Central memory CD8-positive, alpha-beta T cell (primary cell): Measurements from ENCODE around the gene NRGN.

ENCODE experiments used
- ATAC-seq: fragments of 150-1000 bp; cut with Tn5 transposase; replicated peaks from 2 replicates; pipeline ENCODE4 v1.10.0; 2022; ENCODE audit warnings: mild to moderate bottlenecking, moderate FRiP score, moderate number of reproducible peaks; ENCODE audit not compliant: poor library complexity, severe bottlenecking; ENCODE audit errors: extremely low read depth
- DNase-seq, 2 donors: peaks; one replicate each; pipeline ENCODE4 v3.0.0; 2021; ENCODE audit warnings: low spot score in 2 of 2
- H3K27ac Mint-ChIP-seq: one replicate; pipeline ENCODE4 v1.8.0; 2022; ENCODE audit warnings: low read depth, mild to moderate bottlenecking, moderate library complexity, mixed read lengths
- H3K27me3 Mint-ChIP-seq: one replicate; pipeline ENCODE4 v1.8.0; 2022; ENCODE audit warnings: mixed read lengths
- H3K36me3 Mint-ChIP-seq: one replicate; pipeline ENCODE4 v1.8.0; 2022; ENCODE audit warnings: mild to moderate bottlenecking, moderate library complexity, mixed read lengths; ENCODE audit not compliant: insufficient read depth
- H3K4me1 Mint-ChIP-seq: one replicate; pipeline ENCODE4 v1.8.0; 2022; ENCODE audit warnings: mixed read lengths
- H3K4me3 Mint-ChIP-seq: one replicate; pipeline ENCODE4 v1.8.0; 2022; ENCODE audit warnings: mild to moderate bottlenecking, moderate library complexity, mixed read lengths
- H3K9me3 Mint-ChIP-seq: one replicate; pipeline ENCODE4 v1.8.0; 2022; ENCODE audit warnings: mixed read lengths

The NRGN gene

DNA sequence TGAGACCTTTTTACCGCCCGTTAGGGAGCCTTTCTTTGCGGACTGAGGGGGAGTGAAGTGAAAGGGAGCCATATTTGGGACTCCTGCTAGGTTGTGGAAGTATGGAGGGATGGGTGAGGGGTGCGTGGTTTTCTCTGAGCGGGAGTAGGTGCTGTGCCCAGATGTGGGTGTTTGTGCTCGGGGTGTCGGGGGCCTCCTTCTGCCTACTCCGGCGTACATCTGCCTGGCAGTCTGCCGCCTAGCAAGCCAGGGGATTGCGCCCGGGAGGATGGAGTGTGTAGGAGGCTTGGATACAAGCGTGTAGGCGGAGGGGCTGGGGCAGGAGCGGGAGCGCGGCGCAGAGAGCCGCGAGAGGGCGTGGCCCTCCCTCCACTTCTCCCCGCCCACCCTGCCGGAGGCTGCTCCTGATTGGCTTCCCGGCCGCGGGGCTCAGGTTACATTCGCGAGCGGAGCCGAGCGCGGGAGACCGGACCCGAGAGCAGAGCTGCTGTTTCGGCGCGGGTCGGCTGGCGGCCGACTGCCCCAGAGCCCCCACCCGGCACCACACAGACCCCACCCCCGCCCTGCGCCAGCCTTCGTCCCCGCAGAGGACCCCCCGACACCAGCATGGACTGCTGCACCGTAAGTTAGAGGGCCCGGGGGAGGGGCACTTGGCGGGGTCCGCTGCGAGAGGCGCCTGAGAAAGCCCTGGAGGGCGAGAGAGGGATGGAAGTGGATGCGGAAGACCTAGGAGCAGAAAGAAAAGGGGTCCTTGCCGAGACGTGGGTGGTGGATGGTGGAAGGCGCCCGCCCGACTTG, at the start of gene NRGN:
Gene NRGN, plus strand, starts transcription at position 464 of the 798 bp plus-strand sequence. Its CDS starts 143 bp downstream, at position 607.
- H3K4me3 Mint-ChIP-seq = peak within 1 kb of the TSS; percentile 84
- ATAC-seq (peak; percentile 86), DNase-seq (peak; percentile 57 to 61)
- H3K36me3 Mint-ChIP-seq = no peaks in the 10 kb centered on the region
- H3K27me3 Mint-ChIP-seq = peaks cover 41% of the 10 kb centered on the region
- peaks cover 21% of the 10 kb centered on the region for H3K4me1 Mint-ChIP-seq
- H3K9me3 Mint-ChIP-seq = no peaks in the 10 kb centered on the region
- peak within 1 kb of the TSS; percentile 23 for H3K27ac Mint-ChIP-seq

DNA sequence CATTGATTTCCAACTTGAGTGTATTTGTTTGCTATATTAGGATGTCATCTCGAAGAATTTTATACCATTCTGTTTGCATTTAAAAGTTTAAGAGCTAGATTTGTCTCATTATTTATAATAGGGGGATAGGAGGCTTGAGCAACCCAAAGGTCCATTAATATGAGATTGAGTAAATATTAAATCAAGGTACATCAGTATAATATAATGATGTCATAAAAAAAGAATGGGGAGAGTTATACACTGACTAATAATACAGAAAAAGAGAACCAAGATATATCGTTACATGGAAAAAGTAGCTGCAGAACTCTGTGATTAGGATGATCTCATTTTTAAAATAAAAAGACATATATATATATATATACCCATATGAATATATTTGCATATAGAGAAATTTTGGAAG, 46.6 kb upstream of the NRGN start:
- no peak overlapping the region for H3K27ac Mint-ChIP-seq
- DNase-seq (no peak), ATAC-seq (no peak)
- no peak overlapping the region for H3K4me3 Mint-ChIP-seq
- H3K9me3 Mint-ChIP-seq = no peaks in the 10 kb centered on the region
- peaks cover 15% of the 10 kb centered on the region for H3K27me3 Mint-ChIP-seq
- no peaks in the 10 kb centered on the region for H3K36me3 Mint-ChIP-seq
- H3K4me1 Mint-ChIP-seq = no peaks in the 10 kb centered on the region

DNA sequence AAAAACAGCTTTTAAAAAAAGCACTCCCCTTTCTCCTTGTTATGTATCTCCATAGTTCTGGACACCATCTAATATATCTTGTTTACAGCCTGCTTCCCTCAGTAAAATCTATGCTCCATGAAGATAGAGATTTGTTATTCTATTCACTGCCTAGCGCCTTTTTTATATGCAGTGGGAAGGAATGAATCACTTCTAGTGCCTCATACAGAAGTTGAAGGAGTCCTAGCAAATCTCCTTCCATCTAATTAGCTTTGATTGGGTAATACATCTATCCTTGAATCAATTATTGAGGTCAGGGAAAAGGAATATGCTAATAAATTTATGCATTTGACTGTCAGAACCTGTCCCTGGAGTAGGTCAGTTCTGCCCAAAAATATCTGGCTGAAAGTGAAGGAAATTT, 40.2 kb upstream of the NRGN start:
- Mint-ChIP-seq H3K4me1 (no peaks in the 10 kb centered on the region), H3K27ac (no peak overlapping the region), H3K4me3 (no peak overlapping the region), H3K27me3 (peaks cover 43% of the 10 kb centered on the region), H3K36me3 (peaks cover 2% of the 10 kb centered on the region), H3K9me3 (no peaks in the 10 kb centered on the region)
- ATAC-seq = no peak
- no peak for DNase-seq

DNA sequence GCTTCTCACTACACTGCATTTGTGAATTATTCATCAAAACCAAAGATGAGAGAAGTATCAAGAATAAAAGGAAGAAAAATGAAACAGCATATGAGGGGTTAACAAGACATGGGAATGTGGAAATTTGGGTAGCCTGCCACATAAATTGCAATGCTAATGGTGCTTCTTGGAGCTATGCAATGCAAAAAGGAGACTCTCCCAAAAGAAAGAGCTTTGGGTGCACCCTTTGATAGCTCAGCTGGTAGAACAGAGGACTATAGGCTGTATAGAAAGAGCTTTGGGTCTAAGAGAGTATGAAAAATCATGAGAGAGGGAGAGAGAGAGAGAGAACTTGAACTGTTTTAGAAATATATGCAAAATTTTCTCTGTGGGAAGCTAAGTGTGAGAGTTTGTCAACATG, 39.7 kb upstream of the NRGN start:
- Mint-ChIP-seq H3K4me1 (no peaks in the 10 kb centered on the region), H3K27ac (no peak overlapping the region), H3K9me3 (no peaks in the 10 kb centered on the region), H3K27me3 (peaks cover 43% of the 10 kb centered on the region), H3K4me3 (no peak overlapping the region), H3K36me3 (peaks cover 2% of the 10 kb centered on the region)
- DNase-seq (no peak), ATAC-seq (no peak)

DNA sequence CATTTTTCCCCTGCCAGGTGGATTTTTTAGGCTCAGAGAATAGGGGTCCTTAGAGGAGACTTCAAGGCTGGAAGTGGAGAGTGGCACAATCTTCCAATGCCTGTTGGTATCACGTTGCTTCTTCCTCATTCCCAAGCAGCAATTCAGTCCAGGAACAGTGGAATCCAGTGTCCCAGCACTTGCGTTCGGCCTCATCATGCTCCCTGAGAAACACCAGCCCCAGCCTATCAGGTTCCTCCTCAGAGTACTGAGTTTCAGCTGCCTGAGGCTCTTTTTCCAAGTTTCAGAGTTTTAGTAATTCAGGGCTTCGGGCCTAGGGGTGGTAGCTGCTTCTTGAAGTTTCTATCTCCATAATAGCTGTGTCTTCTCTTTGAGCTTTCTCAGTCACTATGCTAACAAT, 31.9 kb upstream of the NRGN start:
- ATAC-seq (no peak), DNase-seq (no peak)
- Mint-ChIP-seq H3K36me3 (no peaks in the 10 kb centered on the region), H3K9me3 (no peaks in the 10 kb centered on the region), H3K4me3 (no peak overlapping the region), H3K4me1 (no peaks in the 10 kb centered on the region), H3K27me3 (peaks cover 63% of the 10 kb centered on the region), H3K27ac (no peak overlapping the region)

DNA sequence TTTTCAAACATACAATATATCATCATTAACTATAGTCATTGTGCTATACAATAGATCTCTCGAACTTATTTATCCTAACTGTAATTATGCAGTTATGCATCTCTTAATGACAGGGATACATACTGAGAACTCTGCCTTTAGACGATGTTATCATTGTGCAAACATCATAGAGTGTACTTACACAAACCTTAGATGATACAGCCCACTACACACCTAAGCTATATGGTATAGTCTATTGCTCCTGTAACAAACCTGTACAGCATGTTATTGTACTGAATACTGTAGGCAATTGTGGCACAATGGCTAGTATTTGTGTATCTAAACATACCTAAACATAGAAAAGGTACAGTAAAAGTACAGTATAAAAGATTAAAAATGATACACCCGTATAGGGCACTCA, 27.4 kb upstream of the NRGN start:
- Mint-ChIP-seq H3K4me1 (peaks cover 2% of the 10 kb centered on the region), H3K9me3 (no peaks in the 10 kb centered on the region), H3K27ac (no peak overlapping the region), H3K36me3 (peaks cover 2% of the 10 kb centered on the region), H3K4me3 (no peak overlapping the region), H3K27me3 (peaks cover 82% of the 10 kb centered on the region)
- ATAC-seq (no peak), DNase-seq (no peak)

DNA sequence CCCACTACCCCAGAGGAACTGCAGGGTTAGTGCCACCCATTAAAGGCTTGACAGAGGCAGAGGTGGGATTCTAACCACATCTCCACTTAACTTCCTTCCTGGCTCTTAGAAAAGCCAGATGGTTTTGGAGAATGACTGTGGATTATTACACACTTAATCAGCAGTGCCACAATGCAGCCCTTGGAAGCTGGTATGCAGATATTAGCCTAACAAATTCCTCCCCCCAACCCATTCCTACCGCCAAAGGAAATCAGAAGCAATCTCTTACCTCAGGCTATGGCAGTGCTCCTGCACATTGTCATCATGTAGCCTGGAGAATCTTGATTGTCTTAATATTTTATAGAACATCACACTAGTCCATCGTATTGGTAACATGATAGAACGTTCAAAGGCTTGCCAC, 23.2 kb upstream of the NRGN start:
- no peak overlapping the region for H3K27ac Mint-ChIP-seq
- DNase-seq = no peak
- H3K9me3 Mint-ChIP-seq = no peaks in the 10 kb centered on the region
- no peak overlapping the region for H3K4me3 Mint-ChIP-seq
- H3K27me3 Mint-ChIP-seq = peaks cover 83% of the 10 kb centered on the region
- peaks cover 2% of the 10 kb centered on the region for H3K36me3 Mint-ChIP-seq
- no peak for ATAC-seq
- peaks cover 14% of the 10 kb centered on the region for H3K4me1 Mint-ChIP-seq

DNA sequence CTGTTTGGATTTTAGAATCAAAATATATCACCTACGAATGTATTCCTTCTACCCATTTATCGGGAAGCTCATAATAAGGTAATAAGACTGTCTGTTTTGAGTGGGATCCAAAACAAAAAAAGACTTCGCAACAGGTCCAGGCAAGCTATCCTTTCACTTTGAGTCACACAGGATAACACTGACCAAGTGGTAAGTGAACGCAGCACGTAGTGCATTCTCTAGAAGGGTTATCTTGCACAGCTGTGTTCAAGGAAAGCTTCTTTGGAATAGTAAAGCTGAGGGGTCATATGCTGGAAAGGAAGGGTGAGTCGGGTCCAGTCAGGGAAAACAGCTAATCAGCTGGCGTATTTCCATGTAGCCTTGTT, 22.3 kb upstream of the NRGN start:
- Mint-ChIP-seq H3K27ac (no peak overlapping the region), H3K4me3 (peak overlapping the region; percentile 72), H3K36me3 (peaks cover 2% of the 10 kb centered on the region), H3K27me3 (peaks cover 83% of the 10 kb centered on the region), H3K4me1 (peaks cover 14% of the 10 kb centered on the region), H3K9me3 (no peaks in the 10 kb centered on the region)
- no peak for DNase-seq
- ATAC-seq = no peak

DNA sequence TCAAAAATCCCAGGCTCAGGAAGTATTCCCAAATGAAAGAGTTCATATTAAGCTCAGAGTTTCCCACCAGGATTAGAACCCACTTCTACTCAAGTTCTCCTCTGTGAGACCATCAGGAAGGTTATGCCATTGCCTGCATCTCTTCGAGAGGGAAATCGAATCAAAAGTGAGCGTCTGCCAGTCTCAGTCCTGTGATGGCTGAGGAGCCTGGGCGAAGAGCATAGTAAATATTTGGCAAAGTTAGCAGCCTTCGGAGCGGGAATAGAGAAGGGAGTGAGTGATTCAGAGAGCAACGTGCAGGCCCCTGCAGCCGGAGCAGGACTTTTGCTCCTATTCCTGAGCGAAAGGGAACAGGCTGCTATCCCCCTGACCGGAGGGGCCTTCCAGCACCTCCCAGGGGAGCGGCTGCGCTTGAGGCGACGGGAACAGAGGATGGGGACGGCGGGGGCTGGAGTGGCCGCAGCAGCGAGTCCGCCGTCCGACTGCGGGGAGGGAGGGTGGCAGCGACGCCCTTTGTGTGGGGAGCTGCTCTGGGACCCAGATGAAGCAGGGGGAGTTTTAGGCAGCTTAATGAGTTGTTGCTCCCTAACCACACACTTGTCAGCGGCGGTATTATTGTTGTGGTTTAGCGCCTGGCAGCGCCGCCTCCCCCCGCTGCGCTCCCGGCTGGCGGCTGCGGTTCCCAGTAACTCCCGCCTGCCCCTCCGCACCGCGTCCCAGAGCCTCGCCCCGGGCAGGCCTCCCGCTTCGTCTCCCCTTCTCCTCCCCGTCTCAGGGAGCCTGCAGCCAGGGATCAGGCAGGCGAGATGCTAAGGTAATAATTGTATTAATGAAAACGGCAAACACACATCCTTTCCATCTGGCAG, 21.7 kb upstream of the NRGN start:
- peaks cover 14% of the 10 kb centered on the region for H3K4me1 Mint-ChIP-seq
- ATAC-seq = peak; percentile 69
- DNase-seq = no peak
- H3K27me3 Mint-ChIP-seq = peaks cover 86% of the 10 kb centered on the region
- H3K4me3 Mint-ChIP-seq = peak overlapping the region; percentile 72
- no peak overlapping the region for H3K27ac Mint-ChIP-seq
- H3K36me3 Mint-ChIP-seq = peaks cover 2% of the 10 kb centered on the region
- no peaks in the 10 kb centered on the region for H3K9me3 Mint-ChIP-seq

DNA sequence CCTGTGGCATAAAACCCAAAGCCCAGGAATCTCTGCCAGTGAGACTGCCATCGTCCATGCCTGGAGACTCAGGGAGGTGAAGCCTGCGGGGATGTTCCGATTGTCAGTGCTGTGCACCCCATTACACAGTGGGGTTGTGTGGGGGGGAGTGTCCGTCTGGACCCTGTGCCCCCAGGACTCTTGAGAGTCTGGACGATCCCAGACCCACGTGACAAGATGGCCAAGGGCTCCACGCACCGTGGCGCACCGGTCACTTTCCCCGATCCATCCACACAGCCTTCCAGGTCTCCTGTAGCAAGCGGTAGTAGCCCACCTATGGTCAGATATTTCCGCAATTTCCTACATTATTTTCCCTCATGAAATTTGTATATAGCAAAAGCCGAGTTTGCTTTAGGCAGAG, 20.9 kb upstream of the NRGN start:
- Mint-ChIP-seq H3K9me3 (no peaks in the 10 kb centered on the region), H3K36me3 (peaks cover 2% of the 10 kb centered on the region), H3K27me3 (peaks cover 90% of the 10 kb centered on the region), H3K4me1 (peaks cover 14% of the 10 kb centered on the region), H3K4me3 (peak overlapping the region; percentile 72), H3K27ac (no peak overlapping the region)
- ATAC-seq (no peak), DNase-seq (no peak)

DNA sequence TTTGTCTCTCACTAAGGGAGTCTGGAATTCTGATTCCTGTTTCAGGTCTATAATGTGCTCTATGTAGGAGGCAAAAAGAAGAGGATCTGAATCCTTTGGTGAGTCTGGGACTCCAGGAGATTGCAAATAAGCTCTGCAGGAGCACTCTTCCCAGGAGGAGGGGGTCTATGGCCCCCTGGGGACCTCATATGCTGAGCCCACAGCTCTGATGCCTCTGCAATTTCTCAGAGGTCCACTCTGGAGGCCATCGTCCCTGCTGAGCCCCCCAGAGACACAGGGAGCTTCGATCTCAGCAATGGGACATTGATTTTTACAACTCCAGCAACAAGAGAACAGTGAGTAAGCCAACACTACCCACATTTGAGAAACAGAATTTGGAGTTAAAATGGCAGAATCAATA, 20.2 kb upstream of the NRGN start:
- Mint-ChIP-seq H3K27me3 (peaks cover 89% of the 10 kb centered on the region), H3K27ac (no peak overlapping the region), H3K9me3 (no peaks in the 10 kb centered on the region), H3K36me3 (peaks cover 2% of the 10 kb centered on the region), H3K4me1 (peaks cover 14% of the 10 kb centered on the region), H3K4me3 (no peak overlapping the region)
- DNase-seq (no peak), ATAC-seq (no peak)

DNA sequence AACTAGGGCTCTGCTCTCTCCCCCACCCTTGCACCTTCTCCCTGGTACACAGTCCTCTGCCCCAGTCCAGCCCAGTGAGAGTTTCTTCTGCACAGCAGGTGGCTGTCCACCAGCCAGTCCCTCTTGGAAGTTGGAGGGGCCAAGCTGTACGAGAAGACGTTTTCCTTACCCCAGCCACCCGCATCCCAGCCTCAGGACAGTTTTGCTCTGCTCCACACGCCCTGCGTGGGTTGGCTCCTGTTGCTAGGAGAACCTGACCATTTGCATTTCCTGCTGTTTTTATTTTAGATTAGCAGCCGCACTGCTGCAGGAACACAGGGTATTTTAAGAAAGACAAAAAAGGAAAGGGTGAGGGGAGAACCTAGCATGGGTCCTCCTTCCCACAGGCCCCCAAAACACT, 17.6 kb upstream of the NRGN start:
- no peaks in the 10 kb centered on the region for H3K9me3 Mint-ChIP-seq
- H3K4me1 Mint-ChIP-seq = peaks cover 27% of the 10 kb centered on the region
- peaks cover 82% of the 10 kb centered on the region for H3K27me3 Mint-ChIP-seq
- no peak overlapping the region for H3K4me3 Mint-ChIP-seq
- DNase-seq = no peak
- no peaks in the 10 kb centered on the region for H3K36me3 Mint-ChIP-seq
- no peak overlapping the region for H3K27ac Mint-ChIP-seq
- no peak for ATAC-seq
